Posterior vena cava (tissue), 2 donors: ENCODE results near the gene FAM53B. TPM values are rescaled to one million over a fixed set of nuclear protein-coding genes. Genes with fewer than 3 reads are reported as not detected.

Experiments used
- DNase-seq: peaks from one replicate; pipeline ENCODE4 v3.0.0-alpha.2; 2020; ENCODE audit warnings: low spot score
- intact Hi-C, 2 donors: fragments of 100-400 bp; cut with DNase I; formaldehyde crosslinking; loops; one replicate each; pipeline versions ENCODE4 v1.14.1 to v1.14.2; 2022 to 2023
- total RNA-seq, 2 donors: library from RNA; stranded (reverse); fragmentation: NEBNext Ultra II Directional; extraction: Animal tissue kit (Norgen Biotek cat#: 25700); gene quantifications; one replicate each; pipeline ENCODE4 v1.2.1, GENCODE V29; 2021
- donor health status: DM: yes; HTN: yes; CAD: no.
- donor health status: DM: yes; HTN: yes; CAD: no.

The FAM53B gene
- total RNA-seq, 2 donors from 2014 or later, result 15.6 to 21.4 TPM

- intact Hi-C loops, result no loop called here
- no peak for DNase-seq
These were observed 27.8 kb downstream of the FAM53B start for GRCh38 chr10:124716369-124716768.

- DNase-seq, result no peak
- intact Hi-C loops, result no loop called here
These were observed 28.7 kb downstream of the FAM53B start for GRCh38 chr10:124715439-124715838.

GRCh38 chr10:124713679-124714255 lies 30.4 kb downstream of the FAM53B start:
- intact Hi-C loops, result no loop called here
- DNase-seq, result no peak

- intact Hi-C loops, result no loop called here
- DNase-seq, result no peak
These were observed 31.3 kb downstream of the FAM53B start for GRCh38 chr10:124712704-124713407.

GRCh38 chr10:124711145-124711544 lies 33.0 kb downstream of the FAM53B start:
- intact Hi-C loops, result no loop called here
- no peak for DNase-seq

GRCh38 chr10:124710266-124710881 lies 33.8 kb downstream of the FAM53B start:
- DNase-seq, result no peak
- intact Hi-C loops, result no loop called here

- no peak for DNase-seq
- intact Hi-C loops, result no loop called here
These were observed 34.3 kb downstream of the FAM53B start for GRCh38 chr10:124709861-124710260.

GRCh38 chr10:124708922-124709520 lies 35.2 kb downstream of the FAM53B start:
- no peak for DNase-seq
- intact Hi-C loops, result no loop called here

- no peak for DNase-seq
- intact Hi-C loops, result no loop called here
These were observed 35.9 kb downstream of the FAM53B start for GRCh38 chr10:124708246-124708779.

- intact Hi-C loops, result no loop called here
- DNase-seq, result no peak
These were observed 36.6 kb downstream of the FAM53B start for GRCh38 chr10:124707551-124707950.

- DNase-seq, result no peak
- intact Hi-C loops, result no loop called here
These were observed 37.1 kb downstream of the FAM53B start for GRCh38 chr10:124707144-124707467.

- intact Hi-C loops, result no loop called here
- DNase-seq, result no peak
These were observed 37.6 kb downstream of the FAM53B start for GRCh38 chr10:124706462-124707143.

GRCh38 chr10:124705817-124706461 lies 38.2 kb downstream of the FAM53B start:
- intact Hi-C loops, result no loop called here

GRCh38 chr10:124705381-124705740 lies 38.8 kb downstream of the FAM53B start:
- no peak for DNase-seq
- intact Hi-C loops, result no loop called here

More at GRCh38 chr10:124705817-124706461, 38.2 kb downstream of the FAM53B start:
- DNase-seq, result no peak

- no peak for DNase-seq
These were observed 39.5 kb downstream of the FAM53B start for GRCh38 chr10:124704428-124705380.

GRCh38 chr10:124703778-124704427 lies 40.3 kb downstream of the FAM53B start:
- intact Hi-C loops, result loop anchor here in 1 of 2 donors (5.0 kb wide), 1 partner anchor 38 kb away; the partner anchor contains the start of gene FAM53B
- peak; percentile 89 for DNase-seq

More at GRCh38 chr10:124704428-124705380, 39.5 kb downstream of the FAM53B start:
- intact Hi-C loops, result loop anchor here in 1 of 2 donors (5.0 kb wide), 1 partner anchor 38 kb away; the partner anchor contains the start of gene FAM53B

GRCh38 chr10:124703372-124703771 lies 40.8 kb downstream of the FAM53B start:
- DNase-seq, result no peak
- intact Hi-C loops, result loop anchor here in 1 of 2 donors (5.0 kb wide), 1 partner anchor 39 kb away; the partner anchor contains the start of gene FAM53B
